HPDE6-E6E7 (cell line): ENCODE results near the gene CCR5AS.
"Not testable (repeated sequence)": the region's sequence is repeated elsewhere in the genome, so short reads cannot be mapped to it uniquely, and the experiment has no call there.

ENCODE experiments used
- DNase-seq: peaks from one replicate; pipeline ENCODE4 v3.0.0; 2011; ENCODE audit warnings: missing footprints; ENCODE audit errors: extremely low spot score

CCR5AS gene

GRCh38 chr3:46406788-46407611 is at the start of gene CCR5AS, which contains the start of gene CCRL2:
TSS of gene CCR5AS (minus strand) at chr3:46407066.
TSS of gene CCRL2 (plus strand) at chr3:46407259. CDS start at chr3:46408080, 821 bp downstream.
- peak; percentile 21 for DNase-seq

- DNase-seq: no peak
These were observed 49.3 kb upstream of the CCR5AS start for GRCh38 chr3:46456118-46456517.

- no peak for DNase-seq
These were observed 48.6 kb upstream of the CCR5AS start for GRCh38 chr3:46455231-46456115.

- no peak for DNase-seq
These were observed 47.7 kb upstream of the CCR5AS start for GRCh38 chr3:46454606-46455005.

- DNase-seq: no peak
These were observed 47.3 kb upstream of the CCR5AS start for GRCh38 chr3:46454209-46454595.

GRCh38 chr3:46453526-46454208 is 46.8 kb upstream of the CCR5AS start:
- no peak for DNase-seq

- DNase-seq: no peak
These were observed 43.1 kb upstream of the CCR5AS start for GRCh38 chr3:46449755-46450552.

- DNase-seq: no peak
These were observed 41.9 kb upstream of the CCR5AS start for GRCh38 chr3:46448721-46449120.

DNA sequence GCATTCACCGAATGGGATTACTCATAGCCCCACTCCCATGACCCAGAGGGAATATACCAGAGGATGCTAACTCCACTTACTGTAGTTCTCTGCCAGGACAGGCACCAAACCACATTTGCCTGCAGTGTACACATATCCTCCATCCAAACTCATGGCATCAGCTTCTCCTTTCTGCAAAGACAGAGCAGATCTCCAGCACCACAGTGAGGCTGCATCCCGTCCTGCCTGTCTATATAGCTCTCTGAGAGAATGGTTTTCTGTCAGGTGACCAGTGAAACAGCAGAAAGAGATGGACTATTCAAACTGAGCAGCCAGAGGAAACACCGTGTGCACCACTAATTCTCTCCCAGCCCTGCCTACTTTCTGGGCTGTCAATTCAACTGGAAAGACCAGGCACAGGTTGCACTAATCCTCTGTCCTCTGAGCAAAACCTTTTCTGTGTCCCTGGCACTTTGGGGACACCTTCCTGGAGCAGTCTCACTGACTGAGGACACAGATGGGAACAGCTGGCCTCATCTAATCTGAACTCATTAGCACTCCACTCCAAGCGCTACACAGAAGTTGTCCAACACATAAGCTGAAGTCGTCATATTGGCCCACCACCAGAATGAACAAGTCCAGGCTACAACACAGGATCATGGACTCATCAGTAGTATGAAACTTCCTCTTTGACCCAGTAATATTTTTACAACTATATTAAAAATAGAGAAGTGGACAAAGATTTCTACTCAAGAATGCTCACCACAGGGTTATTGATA is 40.5 kb upstream of the CCR5AS start:
- no peak for DNase-seq

GRCh38 chr3:46442576-46443530 is 36.0 kb upstream of the CCR5AS start:
- no peak for DNase-seq

DNA sequence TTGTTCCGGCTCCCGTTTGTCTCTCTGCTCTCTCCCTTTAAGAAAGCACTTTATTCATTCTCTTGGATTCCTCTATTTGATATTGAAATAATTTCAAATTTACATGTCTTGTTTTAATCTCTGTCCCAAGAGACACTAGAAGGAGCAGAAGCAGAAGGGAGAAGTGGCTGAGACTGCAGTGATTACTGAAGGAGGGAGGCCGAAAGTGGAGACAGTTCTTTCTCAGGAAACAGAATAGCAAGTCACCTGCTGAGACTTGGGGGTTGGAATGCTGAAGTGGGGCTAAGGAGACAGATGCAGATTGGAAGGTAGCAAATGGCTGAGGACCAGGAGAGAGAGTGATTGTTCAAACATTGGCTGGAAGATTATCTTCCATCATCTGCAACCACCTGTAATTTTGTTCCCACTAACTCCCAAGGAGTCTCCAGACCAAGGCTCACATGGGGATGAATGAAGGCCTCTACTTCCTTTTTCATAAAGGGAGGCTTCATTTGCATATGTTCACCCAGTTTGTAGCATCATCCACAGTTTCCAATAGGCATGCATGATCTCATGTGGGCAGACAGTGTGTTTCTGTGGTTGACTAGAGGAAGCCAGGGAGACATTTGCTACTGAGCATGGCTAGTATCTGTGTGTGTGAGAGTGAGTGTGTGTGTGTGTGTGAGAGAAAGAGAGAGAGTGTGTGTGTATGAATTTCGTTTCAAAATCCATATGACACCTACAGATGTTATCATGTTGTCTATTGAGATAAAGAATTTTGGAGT is 33.8 kb upstream of the CCR5AS start:
- no peak for DNase-seq

DNA sequence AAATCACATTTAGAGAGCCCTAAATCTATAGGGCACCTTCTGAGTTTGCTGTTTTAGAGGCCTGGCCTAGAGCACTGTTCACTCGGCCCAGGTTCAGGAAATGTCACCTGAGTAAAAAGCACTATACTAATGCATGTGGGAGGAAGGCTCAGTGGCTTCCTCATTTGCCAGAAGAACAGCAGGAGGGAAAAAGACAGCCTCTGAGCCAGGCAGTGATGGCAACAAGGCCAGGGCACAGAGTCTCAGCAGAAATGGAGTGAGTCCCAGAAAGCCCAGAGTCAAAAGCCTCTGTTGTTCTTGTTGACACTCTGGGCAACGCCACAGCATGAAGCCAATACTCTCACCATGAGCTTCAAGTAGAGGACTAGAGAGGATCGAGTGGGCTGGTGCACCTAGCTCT is 32.0 kb upstream of the CCR5AS start:
- DNase-seq: no peak

DNA sequence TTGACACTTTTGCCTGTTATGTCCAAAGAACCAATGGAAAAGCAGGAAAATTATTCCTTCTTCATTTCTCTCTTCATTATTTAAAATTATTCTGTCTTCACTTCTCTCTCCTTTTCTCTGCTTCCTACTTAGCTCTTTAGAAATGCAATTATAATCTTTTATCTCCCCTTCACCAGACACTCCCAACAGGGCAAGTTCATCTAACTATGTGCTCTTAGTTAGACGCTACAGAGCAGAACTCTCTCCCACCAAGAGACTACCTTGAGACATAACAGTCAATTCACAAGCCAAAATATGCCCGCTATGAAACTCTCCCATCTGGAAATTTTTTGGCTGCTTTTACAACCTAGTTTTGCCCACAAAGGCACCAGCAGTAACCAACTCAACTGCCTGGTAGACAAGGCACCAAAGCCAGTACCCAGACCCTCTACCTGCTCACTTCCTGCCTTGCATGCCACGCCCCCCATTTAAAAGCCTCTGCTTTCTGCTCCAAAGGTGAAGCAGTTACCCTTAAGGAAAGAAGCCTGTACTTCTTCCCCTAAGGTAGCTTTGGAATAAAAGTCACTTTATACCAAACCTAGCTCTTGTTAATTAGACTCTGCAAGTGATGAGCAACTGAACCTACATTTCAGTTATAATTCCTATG is 28.3 kb upstream of the CCR5AS start:
- DNase-seq: no peak

DNA sequence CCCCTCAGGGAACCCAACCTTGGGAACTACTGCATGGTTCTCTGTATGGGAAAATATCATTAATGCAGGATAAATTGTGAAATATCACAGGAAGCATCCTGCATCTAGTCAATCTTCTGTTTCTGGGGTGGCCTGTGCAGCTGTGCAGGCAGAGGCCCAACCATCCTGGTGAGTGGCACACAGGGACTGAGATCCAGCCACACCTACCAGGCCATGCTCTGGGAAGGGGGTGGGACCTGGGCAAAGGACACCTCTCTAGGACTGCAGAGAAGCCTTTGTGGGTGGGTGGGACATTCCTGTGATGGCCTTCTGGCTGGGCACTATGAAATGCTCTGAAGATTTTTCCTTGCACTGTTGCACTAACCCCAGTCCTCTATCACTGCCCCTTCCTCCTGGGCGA is 27.0 kb upstream of the CCR5AS start:
- no peak for DNase-seq

DNA sequence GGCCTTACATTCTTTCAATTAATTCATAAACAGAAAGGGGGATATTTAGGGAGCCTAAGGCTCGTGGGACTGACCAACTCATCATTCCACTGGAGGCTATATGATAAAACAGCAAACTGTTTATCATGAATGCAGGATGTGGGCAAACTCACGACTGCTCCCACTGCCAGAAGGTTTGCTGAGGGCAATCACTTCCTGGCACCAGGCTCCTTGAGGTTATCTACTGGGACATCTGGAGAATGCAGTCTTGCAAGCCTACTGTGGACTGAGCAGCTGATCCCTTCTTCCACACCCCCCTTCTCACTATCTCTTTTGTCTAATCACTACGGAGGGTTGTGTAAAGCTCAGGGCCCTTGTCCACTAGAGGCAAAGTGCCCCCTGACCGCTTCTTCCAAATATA is 26.3 kb upstream of the CCR5AS start:
- not testable (repeated sequence) for DNase-seq

- DNase-seq: not testable (repeated sequence)
These were observed 25.0 kb upstream of the CCR5AS start for GRCh38 chr3:46431905-46432304.

- not testable (repeated sequence) for DNase-seq
These were observed 24.0 kb upstream of the CCR5AS start for GRCh38 chr3:46430879-46431278.

GRCh38 chr3:46429671-46430070 is 22.8 kb upstream of the CCR5AS start:
- no peak for DNase-seq
